HG03565 (cell line): ENCODE data around the gene LRRC63.
"Not testable (repeated sequence)": the region's sequence is repeated elsewhere in the genome, so short reads cannot be mapped to it uniquely, and the experiment has no call there.

Experiments used
- ATAC-seq: cut with Tn5 transposase; IDR thresholded peaks from one replicate; pipeline ENCODE4 v1.9.1; 2021; ENCODE audit warnings: mild to moderate bottlenecking, moderate library complexity; ENCODE audit not compliant: unreplicated experiment

LRRC63 gene

GRCh38 chr13:46232281-46232680 lies 20.6 kb downstream of the LRRC63 start:
- ATAC-seq, result no peak

- no peak for ATAC-seq
These were observed 23.6 kb downstream of the LRRC63 start for GRCh38 chr13:46235286-46235685.

- no peak for ATAC-seq
These were observed 53.6 kb downstream of the LRRC63 start for GRCh38 chr13:46265292-46265691.

DNA sequence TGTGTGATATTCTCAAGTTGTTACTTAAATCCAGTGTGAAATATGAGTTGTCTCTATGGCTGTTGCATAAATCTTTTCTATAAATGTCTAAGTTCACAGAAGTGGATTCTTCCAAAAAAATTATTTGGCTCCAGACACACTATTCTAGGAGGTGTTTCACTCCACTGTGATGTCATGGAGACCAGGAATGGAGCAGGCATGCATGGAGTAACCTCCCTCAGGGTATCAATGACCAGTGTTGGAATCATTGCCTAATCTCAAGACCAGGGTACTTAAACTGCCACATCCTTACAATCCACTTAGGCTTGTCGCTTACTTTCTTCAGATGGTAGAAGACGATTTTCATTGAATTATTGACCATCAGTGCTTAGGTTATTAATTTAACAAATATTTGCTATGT lies 55.4 kb downstream of the LRRC63 start:
- no peak for ATAC-seq

- no peak for ATAC-seq
These were observed 58.7 kb downstream of the LRRC63 start for GRCh38 chr13:46270416-46270815.

- ATAC-seq, result no peak
These were observed 62.5 kb downstream of the LRRC63 start for GRCh38 chr13:46274094-46274698.

- ATAC-seq, result no peak
These were observed 66.7 kb downstream of the LRRC63 start for GRCh38 chr13:46278474-46278873.

DNA sequence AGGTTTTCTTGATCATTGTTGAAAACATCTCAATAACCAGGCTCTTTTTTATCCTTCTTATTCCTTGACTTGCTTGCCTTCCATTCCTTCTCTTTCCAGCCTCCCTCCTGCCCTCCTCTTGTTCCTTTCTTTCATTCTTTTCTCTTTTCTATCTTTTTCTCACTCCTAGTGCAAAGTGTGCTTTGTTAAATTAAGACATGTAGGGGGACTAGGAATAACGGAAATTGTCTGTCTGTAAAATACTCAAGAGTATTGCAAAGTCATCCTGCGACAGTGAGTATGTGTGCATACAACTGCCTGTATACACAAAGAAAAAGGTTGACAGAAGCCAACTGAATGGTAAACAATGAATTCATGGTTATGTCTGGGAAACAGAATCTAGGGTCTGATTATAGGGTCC lies 70.1 kb downstream of the LRRC63 start:
- no peak for ATAC-seq

- ATAC-seq, result not testable (repeated sequence)
These were observed 72.4 kb downstream of the LRRC63 start for GRCh38 chr13:46283912-46284824.

GRCh38 chr13:46286972-46287371 lies 75.2 kb downstream of the LRRC63 start:
- no peak for ATAC-seq

DNA sequence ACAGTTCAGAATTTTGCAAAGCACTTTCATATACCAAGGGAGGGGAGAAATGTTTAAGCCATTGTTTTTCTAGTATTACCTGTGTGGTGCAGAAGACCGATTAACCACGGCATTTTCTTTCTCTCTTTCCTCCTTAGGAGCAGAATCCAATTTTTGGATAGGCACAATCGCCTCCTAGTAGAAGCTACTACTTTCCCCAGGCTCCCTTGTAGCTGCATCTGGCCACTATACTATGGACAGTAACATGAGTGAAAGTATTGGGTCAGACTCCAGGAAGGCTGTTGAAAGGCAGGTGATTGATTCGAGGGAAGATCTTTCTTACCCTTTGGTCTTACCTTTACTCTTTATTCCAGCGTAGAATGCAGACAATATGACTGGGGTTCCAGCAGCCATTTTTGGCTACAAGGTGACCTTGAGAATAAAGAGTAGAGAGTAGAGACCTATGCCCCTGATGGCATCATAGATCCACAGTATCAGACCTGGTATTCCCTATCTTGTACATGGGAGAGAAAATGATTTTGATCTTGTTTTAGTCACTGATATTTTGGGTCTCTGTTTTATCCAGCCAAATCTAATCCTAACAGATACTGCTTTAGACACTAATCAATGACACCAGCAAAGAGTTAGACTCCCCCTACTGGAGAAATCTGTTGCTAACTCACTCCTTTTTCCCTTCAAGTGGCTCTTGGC lies 77.0 kb downstream of the LRRC63 start:
- peak; percentile 48 for ATAC-seq

- ATAC-seq, result no peak
These were observed 77.7 kb downstream of the LRRC63 start for GRCh38 chr13:46289260-46289955.

DNA sequence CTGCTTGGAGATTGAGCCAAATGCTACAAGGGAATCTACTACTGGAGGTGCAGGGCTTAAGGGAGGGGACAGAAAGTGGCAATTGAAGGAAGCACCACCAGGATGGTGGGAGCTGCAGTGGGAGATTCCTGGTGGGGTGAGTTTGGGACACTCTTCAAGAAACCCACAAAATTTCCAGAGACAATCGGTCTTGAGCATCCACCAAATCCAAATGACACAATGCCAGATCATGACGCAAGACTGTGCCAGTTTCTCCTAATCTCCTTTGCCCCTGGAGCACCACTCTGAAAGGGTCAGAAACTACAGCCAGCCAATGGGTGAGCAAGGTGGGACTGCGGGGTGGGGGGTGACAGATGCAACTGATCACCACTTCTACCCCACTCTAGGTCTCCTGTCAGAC lies 78.7 kb downstream of the LRRC63 start:
- no peak for ATAC-seq

DNA sequence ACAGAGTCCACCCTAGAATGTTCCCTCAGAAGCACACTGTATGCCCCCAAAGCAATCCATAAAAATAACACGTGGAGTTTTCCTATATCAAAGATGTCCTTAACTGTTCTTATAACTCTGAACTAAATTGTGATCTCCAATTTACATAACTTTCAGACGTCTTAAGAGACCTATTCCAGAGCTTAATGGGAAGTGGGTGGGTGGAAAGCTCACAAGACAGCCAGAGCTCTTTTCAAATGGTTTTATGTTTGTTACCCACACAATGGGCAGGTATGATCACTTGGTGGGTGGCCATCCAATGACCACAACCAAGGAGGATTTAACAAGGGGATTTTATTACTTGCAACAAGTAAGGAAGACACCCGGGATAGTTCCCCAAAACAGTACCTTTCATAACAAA lies 81.7 kb downstream of the LRRC63 start:
- no peak for ATAC-seq

DNA sequence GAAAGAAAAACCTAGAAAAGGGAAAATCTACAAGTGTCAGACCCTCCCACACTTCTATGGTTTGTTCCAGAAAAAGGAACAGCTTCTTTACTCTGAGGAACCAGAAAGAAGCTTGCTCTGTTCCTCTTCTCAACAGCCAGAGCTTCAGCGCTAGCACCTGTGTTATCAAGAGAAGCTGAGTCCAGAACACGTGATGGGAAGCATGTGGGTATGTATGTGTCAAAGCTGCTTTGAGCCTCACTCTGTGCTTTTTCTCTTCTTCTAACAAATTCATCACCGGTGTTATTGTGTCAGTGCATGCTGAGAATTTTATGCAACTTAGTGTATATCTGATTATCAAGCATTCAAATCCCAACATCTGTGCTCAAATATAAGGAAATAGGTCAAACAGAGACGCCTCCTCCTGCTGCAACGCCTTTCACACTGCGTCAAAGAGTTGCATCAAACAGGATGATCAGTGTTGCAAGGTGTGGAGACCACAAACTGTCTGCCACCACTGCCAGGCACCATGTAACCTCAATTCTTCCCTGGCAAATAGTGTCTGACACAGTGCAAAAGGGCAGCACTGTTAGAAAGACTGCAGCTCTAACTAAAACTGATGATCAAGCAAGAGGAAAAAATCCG lies 83.9 kb downstream of the LRRC63 start:
- ATAC-seq, result peak; percentile 66

GRCh38 chr13:46296115-46296822 lies 84.5 kb downstream of the LRRC63 start:
- ATAC-seq, result peak; percentile 21

GRCh38 chr13:46296921-46297320 lies 85.2 kb downstream of the LRRC63 start:
- no peak for ATAC-seq

- no peak for ATAC-seq
These were observed 85.7 kb downstream of the LRRC63 start for GRCh38 chr13:46297361-46297811.

DNA sequence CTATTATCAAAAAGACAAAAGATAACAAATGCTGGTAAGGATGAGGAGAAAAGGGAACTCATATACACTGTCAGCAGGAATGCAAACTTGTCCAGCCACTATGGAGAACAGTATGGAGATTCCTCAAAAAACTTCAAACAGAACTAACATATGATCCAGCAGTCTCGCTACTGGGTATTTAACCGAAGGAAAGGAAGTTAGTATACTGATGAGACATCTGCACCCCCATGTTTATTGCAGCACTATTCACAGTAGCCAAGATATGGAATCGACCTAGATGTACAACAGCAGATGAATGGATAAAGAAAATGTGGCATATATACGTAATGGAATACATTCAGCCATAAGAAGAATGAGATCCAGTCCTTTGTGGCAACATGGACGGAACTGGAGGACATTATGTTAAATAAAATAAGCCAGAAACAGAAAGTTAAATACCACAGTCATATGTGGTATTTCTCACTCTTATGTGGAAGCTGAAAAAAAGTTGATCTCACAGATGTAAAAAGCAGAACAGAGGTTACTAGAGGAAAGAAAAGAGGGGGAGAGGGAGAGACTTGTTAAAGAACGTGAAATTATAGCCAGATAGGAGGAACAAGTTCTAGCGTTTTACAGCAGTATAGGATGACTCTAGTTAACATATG lies 92.1 kb downstream of the LRRC63 start:
- no peak for ATAC-seq
